IPS-18c (cell line): ENCODE measurements around the gene BIN1.

Experiments used
- H3K4me3 ChIP-seq: 2 replicates; pipeline ENCODE4 v1.7.0; 2013; ENCODE audit warnings: low read depth, mild to moderate bottlenecking, low read length, moderate library complexity; ENCODE audit not compliant: insufficient read depth
- H3K9me3 ChIP-seq: one replicate; pipeline ENCODE4 v1.6.1; 2013; ENCODE audit warnings: mild to moderate bottlenecking, low read length, moderate library complexity; ENCODE audit not compliant: control insufficient read depth, insufficient read depth

Gene BIN1

DNA sequence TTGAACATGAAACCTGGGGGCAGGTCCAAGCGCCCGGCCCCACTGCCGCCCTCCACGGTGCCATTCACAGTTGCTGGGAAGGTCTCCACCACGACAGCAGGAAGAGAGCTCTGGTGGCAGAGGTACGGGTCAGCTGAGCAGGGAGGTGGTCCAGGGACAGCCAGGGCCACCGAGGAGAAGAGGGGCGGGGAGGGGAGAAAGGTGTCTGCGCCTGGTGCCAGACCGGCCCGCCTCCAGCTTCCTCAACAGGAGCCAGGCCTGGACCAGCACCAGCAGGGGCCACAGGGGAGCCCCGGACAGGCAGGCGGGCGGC lies 56.2 kb downstream of the BIN1 start:
- Histone ChIP-seq H3K9me3 (no peaks in the 10 kb centered on the region), H3K4me3 (no peak overlapping the region)

DNA sequence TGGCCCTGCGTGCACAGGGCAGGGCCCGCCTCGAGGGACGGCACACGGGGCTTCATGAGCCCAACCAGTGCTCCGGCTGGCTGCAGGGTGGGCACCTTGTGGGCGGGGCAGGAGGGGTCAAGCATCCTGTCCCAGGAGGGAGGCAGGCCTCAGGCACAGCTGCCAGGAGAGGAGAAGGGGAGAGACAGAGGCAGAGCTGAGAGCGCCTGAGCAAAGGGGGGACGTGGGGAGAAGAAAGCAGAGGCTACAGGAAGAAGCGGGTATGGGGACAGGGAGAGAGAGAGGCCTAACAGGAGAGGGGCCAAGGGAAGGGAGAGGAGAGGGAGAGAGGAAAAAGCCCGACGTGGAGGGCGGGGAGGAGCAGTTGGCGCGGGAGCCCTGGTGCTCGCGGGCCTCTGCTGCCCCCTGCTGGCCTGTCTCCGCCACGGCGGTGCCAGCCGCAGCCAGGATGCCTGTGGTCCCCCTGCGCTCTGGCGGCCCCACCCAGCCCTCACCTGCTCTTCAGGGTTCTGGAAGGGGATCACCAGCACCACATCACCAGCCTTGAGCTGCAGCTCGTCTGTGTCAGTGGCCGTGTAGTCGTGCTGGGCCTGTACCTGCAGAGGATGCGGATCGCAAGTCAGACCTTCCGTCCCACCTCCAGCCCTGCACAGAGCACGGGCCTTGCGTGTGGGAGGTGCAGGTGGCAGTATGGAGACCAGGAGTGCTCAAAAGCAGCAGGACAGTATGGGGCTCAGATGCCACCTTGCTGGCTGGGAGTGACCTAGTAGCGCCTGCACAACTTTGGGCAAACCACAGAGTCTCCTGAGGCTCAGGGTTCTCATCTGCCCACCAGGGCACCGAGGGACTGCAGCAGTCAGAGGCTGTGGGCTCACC lies 56.8 kb downstream of the BIN1 start:
- no peaks in the 10 kb centered on the region for H3K9me3 ChIP-seq
- H3K4me3 ChIP-seq: no peak overlapping the region

DNA sequence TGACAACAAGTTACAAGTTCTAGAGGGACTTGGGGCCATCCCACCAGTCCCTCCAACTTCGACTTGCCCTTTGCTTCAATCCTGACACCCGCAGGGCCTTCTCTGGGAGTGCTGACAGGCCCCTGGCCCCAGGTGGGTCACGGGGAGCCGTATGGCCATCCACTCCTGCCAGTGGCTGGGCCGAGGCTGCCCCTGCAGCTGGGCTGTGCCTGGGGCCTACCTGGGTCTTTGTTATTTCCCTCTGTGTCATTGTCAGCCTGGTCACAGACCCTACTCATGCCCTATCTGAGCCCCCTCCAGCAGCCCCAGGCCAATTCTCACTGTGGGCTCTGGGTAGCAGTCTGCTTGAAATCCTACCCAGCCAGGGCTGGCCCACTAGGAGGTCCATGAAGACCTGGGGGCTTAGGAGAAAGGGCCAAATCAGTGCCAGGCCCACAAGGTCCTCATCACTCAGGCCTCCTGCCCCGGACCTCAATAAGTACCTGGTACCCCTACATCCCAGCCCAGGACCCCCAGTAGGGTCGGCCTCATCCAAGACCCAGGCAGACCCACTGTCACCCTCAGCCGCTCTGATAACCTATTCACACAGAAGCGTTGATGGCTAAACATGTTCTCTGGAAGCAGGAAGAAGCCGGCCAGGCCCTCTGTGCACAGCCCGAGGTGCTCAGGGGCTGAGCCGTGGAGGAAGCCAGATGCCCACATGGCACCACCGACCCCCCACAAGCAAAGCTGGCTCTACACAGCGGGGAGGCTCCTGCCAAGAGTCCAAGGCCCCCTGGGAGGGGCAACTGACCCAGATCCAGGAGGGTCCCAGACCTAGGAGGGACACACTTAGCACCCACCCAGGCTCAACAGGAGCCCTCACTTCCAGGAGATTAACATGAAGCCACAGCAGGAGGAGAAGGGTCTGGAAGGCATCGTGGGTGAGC lies 57.7 kb downstream of the BIN1 start:
- Histone ChIP-seq H3K4me3 (no peak overlapping the region), H3K9me3 (no peaks in the 10 kb centered on the region)

DNA sequence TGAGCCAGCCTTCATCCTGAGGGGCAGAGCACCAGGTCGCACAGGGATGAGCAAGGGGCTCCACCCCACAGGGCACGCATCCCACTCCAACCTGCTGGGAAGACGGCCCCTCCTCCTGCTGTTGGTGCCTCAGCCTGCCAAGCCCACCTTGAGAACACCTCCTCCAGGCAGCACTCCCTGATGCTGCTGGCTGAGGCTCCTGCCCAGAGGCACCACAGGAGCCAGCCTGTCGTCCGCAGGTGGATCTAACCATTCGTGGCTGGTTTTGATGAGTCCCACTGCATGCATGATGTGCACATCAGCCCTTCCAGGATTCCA lies 58.4 kb downstream of the BIN1 start:
- no peaks in the 10 kb centered on the region for H3K9me3 ChIP-seq
- no peak overlapping the region for H3K4me3 ChIP-seq

DNA sequence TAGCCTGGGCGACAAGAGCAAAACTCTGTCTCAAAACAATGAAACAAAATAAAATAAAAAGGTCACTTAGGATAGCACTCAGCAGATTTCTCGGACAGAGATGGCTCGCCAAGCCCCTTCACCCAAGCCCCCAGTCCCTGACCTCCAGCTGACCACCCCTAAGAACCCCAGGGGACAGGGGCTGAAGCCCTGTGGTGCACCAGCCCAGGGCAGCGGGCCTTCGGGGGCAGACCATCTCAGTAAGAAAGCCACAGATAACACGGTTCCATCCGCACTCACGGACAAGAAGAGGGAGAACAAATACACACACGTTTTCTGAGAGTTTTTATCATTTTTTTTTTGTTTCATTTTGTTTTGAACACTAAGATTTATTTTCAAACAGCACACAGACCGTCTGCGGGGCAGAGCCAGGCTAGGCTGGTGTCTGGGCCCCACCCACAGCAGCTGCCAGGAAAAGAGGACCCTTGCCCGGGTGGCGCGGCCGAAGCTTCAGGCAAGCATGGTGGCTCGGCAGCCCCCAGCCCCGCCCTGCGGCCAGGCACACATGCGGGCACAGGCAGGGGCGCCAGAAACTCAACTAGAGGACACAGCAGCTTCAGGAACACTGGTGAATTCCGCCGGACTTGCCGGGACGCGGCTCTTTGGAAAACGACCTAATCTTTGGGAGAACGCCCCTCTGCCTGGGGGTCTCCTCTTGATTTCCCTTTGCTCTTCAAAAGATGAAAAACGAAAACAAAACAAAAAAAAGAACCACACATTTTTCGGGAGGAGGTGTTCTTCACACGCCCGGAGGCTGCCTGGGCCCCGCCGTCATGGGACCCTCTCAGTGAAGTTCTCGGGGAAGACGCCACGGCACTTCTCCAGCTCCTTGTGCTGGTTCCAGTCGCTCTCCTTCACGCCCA lies 59.0 kb downstream of the BIN1 start:
- no peak overlapping the region for H3K4me3 ChIP-seq
- no peaks in the 10 kb centered on the region for H3K9me3 ChIP-seq

DNA sequence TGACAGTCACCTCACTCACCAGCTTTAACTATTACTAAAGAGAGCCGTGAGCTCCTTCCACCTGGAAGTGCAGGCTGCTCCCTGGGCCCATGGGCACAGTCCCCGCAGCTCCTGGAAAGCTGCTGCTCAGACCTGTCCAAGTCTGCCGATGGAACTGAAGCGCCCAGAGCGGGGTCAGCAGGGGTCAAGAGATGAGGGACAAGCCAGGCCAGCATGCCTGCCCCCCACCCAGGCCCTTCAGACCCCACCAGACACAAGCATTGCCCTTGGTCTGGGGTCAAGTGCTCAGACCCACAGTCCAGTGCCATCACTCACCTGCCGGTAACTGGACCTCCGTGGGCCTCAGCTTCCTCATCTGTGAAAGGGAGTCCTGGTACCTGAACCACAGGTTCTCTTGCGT lies 59.9 kb downstream of the BIN1 start:
- Histone ChIP-seq H3K4me3 (no peak overlapping the region), H3K9me3 (no peaks in the 10 kb centered on the region)

DNA sequence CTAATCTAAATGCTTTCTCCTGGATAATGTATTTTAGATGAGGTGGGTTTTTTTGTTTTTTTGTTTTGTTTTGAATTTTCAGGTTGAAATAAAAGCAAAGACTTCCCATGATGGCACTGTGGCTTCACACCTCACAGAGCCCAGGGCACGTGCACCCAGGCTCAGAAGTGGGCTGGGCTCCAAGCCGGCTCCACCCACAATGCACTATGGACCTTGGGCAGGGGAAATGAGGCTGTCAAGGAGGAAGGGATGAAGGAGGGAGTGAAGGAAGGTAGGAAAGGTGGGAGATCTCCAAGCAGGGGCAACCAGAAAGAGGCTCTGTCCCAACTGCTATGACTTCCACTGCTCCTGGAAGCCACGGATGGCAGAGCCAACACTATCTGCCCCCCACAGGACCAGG lies 60.4 kb downstream of the BIN1 start:
- Histone ChIP-seq H3K4me3 (no peak overlapping the region), H3K9me3 (no peaks in the 10 kb centered on the region)

DNA sequence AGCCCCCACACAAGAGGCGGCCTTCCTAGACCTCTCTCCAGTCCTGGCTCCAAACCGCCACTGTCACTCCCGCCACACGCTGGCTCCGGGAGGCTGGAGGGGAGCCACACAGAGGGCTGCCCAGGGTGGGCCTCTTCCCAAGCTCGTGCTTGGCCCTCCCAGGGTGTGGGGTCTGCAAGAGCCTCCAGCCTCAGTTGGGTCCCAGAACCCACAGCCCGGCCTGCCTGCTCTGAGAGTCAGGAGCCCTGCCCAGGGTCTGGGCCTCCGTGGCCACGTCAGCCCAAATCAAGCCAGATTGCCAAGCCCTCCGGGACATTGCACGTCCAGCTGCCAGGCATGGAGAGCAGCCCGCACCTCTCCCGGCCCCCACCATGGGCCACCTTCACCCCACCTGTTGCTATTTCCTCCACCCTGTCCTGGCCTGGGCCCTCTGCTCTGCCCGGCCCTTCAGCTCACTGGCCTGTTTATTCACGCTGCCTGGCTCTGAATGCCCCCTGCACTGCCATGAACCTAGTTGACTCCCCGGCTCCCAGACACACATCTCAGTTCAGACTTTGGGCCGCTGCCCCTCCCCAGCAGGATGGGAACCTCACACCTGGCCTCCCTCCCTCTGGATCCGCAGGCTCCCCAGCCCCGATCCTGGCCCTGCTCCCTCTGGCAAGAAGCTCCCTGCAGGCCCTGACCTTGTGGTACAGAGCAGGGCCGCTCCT lies 61.0 kb downstream of the BIN1 start:
- no peaks in the 10 kb centered on the region for H3K9me3 ChIP-seq
- no peak overlapping the region for H3K4me3 ChIP-seq

DNA sequence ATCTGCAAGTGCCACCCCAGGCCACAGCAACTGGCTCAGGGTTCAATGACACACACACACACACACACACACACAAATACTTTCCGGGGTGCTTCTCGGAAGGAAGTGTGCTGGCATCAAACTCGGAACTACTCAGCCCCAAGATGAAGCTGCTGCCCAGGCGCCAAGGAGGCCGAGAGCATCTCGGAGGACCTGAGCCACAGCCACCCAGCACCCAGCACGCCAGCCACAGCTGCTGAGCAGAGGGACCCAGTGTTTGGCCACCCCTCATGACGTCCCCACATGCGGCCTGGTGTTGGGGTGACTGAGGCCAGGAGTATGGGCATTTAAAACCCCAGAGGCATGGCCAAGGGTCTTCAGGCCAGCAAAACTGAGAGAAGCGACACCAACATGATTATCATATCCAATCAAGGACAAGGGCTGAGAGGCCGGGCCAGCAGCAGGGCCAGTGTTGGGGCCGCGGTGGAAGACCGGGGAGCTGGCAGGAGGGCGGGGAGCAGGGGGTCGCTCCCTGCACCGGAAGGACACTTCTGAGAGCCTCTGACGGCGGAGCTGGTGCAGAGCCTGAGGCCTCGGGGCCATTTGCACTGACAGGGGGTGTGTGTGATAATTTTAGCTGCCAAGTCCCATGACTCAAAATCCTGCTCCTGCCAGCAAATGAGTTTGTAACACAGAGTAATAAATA lies 61.8 kb downstream of the BIN1 start:
- Histone ChIP-seq H3K9me3 (no peaks in the 10 kb centered on the region), H3K4me3 (no peak overlapping the region; the same call in 1 of the 2 replicates)

DNA sequence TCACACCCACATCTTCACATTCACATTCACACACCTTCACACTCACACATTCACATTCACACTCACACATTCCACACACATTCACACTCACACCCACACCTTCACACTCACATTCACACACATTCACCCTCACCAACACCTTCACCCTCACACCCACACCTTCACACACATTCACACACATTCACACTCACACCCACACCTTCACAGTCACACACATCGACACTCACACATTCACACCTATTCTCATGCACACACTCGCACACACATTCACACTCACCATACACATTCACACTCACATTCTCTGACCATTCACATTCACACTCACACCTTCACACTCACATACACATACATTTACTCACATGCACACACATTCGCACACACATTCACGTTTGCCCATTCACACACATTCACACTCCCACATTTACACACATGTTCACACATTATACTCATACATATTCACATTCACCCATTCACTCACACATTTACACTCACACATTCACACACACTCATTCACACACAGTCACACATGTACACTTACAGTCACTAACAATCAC lies 62.7 kb downstream of the BIN1 start:
- Histone ChIP-seq H3K4me3 (no peak overlapping the region), H3K9me3 (no peaks in the 10 kb centered on the region)

DNA sequence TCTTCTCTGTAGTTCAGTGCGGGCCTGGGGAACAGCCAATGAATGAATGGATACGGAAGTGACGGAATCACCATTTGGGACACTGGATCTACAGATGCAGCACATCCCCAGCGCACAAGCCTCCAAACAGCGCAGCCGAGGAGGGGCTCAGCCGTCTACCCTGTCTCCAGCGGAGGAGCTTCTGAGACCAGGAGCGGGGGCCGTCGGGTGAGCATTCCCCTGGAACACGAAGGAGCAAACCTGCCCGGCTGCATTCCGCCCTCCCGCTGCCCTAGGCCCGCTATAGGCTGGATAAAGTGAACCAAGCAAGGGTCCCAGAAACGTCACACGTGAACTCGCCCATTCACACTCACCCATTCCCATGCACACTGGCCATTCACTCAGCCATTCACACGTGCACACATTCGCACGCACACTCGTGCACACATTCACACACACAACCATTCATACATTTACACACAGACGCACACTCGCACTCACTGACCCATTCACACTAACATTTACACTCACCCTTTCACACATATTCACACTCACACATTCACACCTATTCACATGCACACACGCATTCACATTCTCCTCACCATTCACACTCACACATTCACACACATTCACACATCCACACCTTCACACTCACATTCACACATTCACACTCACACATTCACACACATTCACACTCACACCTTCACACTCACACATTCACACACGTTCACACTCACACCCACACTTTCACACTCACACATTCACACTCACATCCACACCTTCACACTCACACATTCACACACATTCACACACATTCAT lies 63.4 kb downstream of the BIN1 start:
- H3K4me3 ChIP-seq: no peak overlapping the region
- H3K9me3 ChIP-seq: no peaks in the 10 kb centered on the region

DNA sequence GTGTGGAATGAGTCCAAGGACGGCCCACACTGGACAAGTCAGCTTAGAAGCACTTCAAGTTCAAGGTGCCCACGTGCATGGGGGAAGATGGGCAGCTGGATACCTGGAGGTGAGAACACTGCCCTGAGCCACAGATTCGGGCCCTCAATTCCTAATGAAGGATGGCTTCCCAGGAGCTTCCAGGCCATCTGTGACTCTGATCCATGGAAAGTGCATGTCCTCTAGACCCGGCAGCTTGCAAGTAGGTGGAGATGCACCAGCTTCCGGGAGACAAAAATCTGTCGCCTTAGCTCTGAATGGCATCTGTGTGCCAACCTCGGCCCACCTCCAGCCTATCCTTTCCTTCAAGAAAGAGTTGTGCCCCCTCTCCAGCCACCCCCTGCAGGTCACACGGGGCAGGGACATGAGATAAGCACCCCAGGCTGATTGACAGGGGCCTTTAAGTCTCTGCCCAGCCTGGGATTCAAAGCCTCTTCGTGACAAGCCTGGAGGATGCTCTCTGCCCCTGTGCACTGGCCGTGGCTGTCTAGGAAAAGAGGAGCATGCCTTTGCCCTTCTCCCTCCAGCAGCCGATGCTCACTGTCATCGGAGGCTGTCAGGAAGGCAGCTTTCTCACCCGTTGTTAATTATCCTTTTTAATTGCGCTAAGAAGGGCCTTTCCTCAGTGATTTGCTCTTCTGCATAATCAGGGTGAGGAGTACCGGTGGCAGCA lies 65.5 kb downstream of the BIN1 start:
- Histone ChIP-seq H3K9me3 (no peaks in the 10 kb centered on the region), H3K4me3 (no peak overlapping the region)

DNA sequence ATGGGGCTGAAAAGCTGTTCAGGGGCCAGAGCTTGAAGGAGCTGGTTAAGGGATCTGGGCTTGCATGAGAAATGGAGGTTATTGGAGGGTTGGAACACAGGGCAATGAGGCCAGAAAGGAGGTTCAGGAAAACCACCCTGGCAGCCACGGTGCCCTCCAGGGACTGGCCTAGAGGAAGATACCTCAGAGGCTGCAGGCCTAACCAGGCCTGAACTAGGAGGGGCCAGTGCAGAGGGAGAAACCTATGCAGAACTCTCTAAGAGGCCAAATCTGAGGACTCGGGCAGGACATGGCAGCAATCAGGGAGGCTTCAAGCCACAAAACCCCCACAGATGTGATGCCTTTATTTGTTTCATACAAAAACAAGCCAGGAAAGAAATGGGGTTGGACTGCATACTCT lies 66.8 kb downstream of the BIN1 start:
- Histone ChIP-seq H3K4me3 (no peak overlapping the region), H3K9me3 (no peaks in the 10 kb centered on the region)

DNA sequence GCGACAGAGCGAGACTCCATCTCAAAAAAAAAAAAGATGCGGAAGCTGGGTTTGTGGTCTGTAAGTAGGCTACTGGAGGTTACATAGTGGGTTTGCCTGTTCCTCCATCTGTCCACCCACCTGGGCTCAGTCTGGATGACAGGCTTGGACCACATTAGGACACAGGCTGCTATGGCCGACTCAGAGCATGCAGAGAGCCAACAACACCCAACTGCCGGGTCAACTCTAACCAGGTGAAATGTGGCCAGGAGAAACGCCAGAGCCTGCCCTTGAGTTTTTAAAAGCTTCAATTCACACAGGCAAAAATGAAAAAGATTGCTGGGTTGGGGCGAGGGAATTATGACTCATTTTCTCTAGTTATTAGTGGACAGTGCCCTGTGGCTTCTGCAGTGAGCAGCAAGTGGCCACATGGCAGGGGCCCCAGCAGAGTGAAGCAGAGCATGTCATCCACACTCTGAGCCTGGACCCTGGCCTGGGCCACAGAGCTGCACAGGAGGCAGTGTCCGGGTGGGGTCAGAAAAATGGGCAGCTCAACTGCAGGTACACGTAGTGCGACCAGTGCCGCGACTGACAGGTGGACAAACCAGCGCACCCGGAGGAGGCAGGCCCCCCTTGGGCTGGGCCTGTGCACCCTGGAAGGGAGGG lies 67.4 kb downstream of the BIN1 start:
- Histone ChIP-seq H3K4me3 (no peak overlapping the region), H3K9me3 (no peaks in the 10 kb centered on the region)

DNA sequence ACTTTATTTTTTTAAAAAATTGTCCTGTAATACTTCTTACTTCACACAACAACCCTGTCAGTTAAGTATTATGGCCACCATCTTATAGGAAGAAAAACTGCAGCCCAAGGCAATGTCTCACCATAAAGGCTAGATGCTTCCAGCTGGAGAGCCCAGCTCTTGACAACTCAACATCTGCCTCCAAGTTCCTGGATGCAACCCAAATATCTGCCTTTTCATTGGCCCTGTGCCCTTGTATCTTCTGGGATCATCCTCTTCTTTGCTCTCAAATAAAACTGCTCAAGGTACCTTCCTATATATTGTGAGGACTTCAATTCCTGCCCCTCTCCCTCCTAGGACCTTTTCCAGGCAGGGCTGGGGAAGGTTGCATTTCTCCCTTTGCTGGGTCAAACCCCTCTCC lies 69.5 kb downstream of the BIN1 start:
- Histone ChIP-seq H3K9me3 (no peaks in the 10 kb centered on the region), H3K4me3 (no peak overlapping the region)
